Fibroblast of lung (primary cell): ENCODE results near the gene EPG5. TPM values are rescaled to one million over a fixed set of nuclear protein-coding genes. Genes with fewer than 3 reads are reported as not detected.

Experiments
- DNase-seq, 2 donors: peaks; one replicate each; pipeline versions ENCODE4 v3.0.0 to v3.0.0-alpha.2; 2010; ENCODE audit warnings: low read depth in 2 of 2
- H2AFZ ChIP-seq: 2 replicates; pipeline ENCODE4 v1.5.1; 2012; ENCODE audit warnings: low read length, control low read depth, inconsistent platforms
- H3K27ac ChIP-seq: 2 replicates; pipeline ENCODE4 v1.5.1; 2011; ENCODE audit warnings: low read length, control low read depth; ENCODE audit not compliant: insufficient read depth
- H3K27me3 ChIP-seq: 2 replicates; pipeline ENCODE4 v1.5.1; 2011; ENCODE audit warnings: mild to moderate bottlenecking, low read length; ENCODE audit not compliant: control insufficient read depth, insufficient read depth
- H3K36me3 ChIP-seq: 2 replicates; pipeline ENCODE4 v1.5.1; 2011; ENCODE audit warnings: low read length; ENCODE audit not compliant: control insufficient read depth, insufficient read depth
- H3K4me1 ChIP-seq: 2 replicates; pipeline ENCODE4 v1.5.1; 2011; ENCODE audit warnings: low read length; ENCODE audit not compliant: control insufficient read depth, insufficient read depth; ENCODE audit errors: extremely low read depth
- H3K4me2 ChIP-seq: 2 replicates; pipeline ENCODE4 v1.5.1; 2011; ENCODE audit warnings: low read length, control low read depth; ENCODE audit not compliant: insufficient read depth; ENCODE audit errors: extremely low read depth
- H3K4me3 ChIP-seq, 4 experiments: fragments of 200-600 bp in 1 of 4; sonication (generic) in 1 of 4; replicated peaks in 1 of 4; 2 replicates each; pipeline ENCODE4 v1.5.1; 2011 to 2016; ENCODE audit warnings: low read length in 4 of 4, low read depth in 3 of 4, mild to moderate bottlenecking in 3 of 4, control low read depth in 2 of 4, inconsistent platforms in 1 of 4, mixed read lengths in 1 of 4; ENCODE audit not compliant: insufficient read depth in 1 of 4; ENCODE audit errors: control extremely low read depth in 1 of 4
- H3K79me2 ChIP-seq: 2 replicates; pipeline ENCODE4 v1.5.1; 2012; ENCODE audit warnings: mild to moderate bottlenecking, low read length, inconsistent platforms; ENCODE audit not compliant: control insufficient read depth, insufficient read depth
- H3K9ac ChIP-seq: 2 replicates; pipeline ENCODE4 v1.5.1; 2011; ENCODE audit warnings: mild to moderate bottlenecking, low read length, control low read depth; ENCODE audit not compliant: insufficient read depth
- H3K9me3 ChIP-seq: 2 replicates; pipeline ENCODE4 v1.5.1; 2012; ENCODE audit warnings: low read depth, low read length; ENCODE audit not compliant: control insufficient read depth, insufficient read depth
- H4K20me1 ChIP-seq: 2 replicates; pipeline ENCODE4 v1.5.1; 2011; ENCODE audit warnings: low read length; ENCODE audit not compliant: control insufficient read depth, insufficient read depth; ENCODE audit errors: extremely low read depth
- CTCF ChIP-seq, 2 donors: IDR thresholded peaks in 1 of 2; conservative IDR thresholded peaks in 1 of 2; 1 replicate in 1 of 2; 2 replicates in 1 of 2; pipeline ENCODE4 v1.5.1; 2011 to 2012; ENCODE audit warnings: low read length in 2 of 2, control low read depth in 1 of 2, inconsistent platforms in 1 of 2, low read depth in 1 of 2, mild to moderate bottlenecking in 1 of 2
- EZH2 ChIP-seq: IDR thresholded peaks from 2 replicates; pipeline ENCODE4 v1.5.1; 2012; ENCODE audit warnings: low read length, control low read depth, mild to moderate bottlenecking; ENCODE audit errors: missing control alignments
- polyA minus RNA-seq: library from RNA; depleted of rRNA, polyadenylated mRNA; stranded (reverse); fragments of >200 nt; gene quantifications from 2 replicates; pipeline ENCODE4 v1.2.3, GENCODE V29; 2011; ENCODE audit warnings: low replicate concordance
- polyA plus RNA-seq, 2 donors: library from polyadenylated mRNA; depleted of rRNA in 1 of 2; stranded (reverse) in 1 of 2; unstranded in 1 of 2; fragments of >200 nt; gene quantifications; 2 replicates each; pipeline ENCODE4 v1.2.1, GENCODE V29; 2011 to 2012; ENCODE audit warnings: missing spikeins in 1 of 2
- total RNA-seq: library from RNA; depleted of rRNA; stranded (reverse); fragments of >200 nt; gene quantifications from 2 replicates; pipeline ENCODE4 v1.2.1, GENCODE V29; 2014

The EPG5 gene
- total RNA-seq (34.2 and 87.4 TPM in 2 replicates), polyA plus RNA-seq (60.0 and 65.0 TPM in 2 replicates), polyA minus RNA-seq (77.0 and 138 TPM in 2 replicates)
- 28.2 and 31.3 TPM in 2 replicates for polyA plus RNA-seq (2012)

GRCh38 chr18:45967007-45967706 is at the start of gene EPG5:
EPG5 (minus strand) TSS chr18:45967329; CDS start chr18:45967239, 90 bp downstream.
- TF ChIP-seq CTCF (conservative IDR thresholded peaks at IDR 0.05 in 1 of 2, IDR thresholded peaks at IDR 0.05 in 1 of 2; ENCODE audit: low read depth in 1 of 2, low read length in 2 of 2) (no peak), EZH2 (no peak)
- Histone ChIP-seq H3K27me3 (no peaks in the 10 kb centered on the region), H3K4me1 (peaks cover 4% of the 10 kb centered on the region)

GRCh38 chr18:46013484-46014189 is 46.5 kb upstream of the EPG5 start:
- DNase-seq = no peak
- TF ChIP-seq EZH2 (no peak), CTCF (conservative IDR thresholded peaks at IDR 0.05 in 1 of 2, IDR thresholded peaks at IDR 0.05 in 1 of 2; ENCODE audit: low read depth in 1 of 2, low read length in 2 of 2) (no peak)
- H3K79me2 ChIP-seq = no peaks in the 10 kb centered on the region
- no peak overlapping the region for H3K27ac ChIP-seq
- H3K27me3 ChIP-seq = no peaks in the 10 kb centered on the region
- no peak overlapping the region for H3K9ac ChIP-seq
- H3K4me3 ChIP-seq = no peak overlapping the region
- no peak overlapping the region for H2AFZ ChIP-seq
- peaks cover 2% of the 10 kb centered on the region for H3K36me3 ChIP-seq
- no peaks in the 10 kb centered on the region for H3K4me1 ChIP-seq
- H3K4me2 ChIP-seq = no peak overlapping the region
- H3K9me3 ChIP-seq = no peaks in the 10 kb centered on the region
- H4K20me1 ChIP-seq = no peaks in the 10 kb centered on the region

More at GRCh38 chr18:45967007-45967706, at the start of gene EPG5:
- Histone ChIP-seq H3K9ac (peak within 1 kb of the TSS; percentile 81), H3K4me3 (peak within 1 kb of the TSS; percentile 85 to 99 (median 98)), H2AFZ (peak within 1 kb of the TSS; percentile 81), H3K27ac (peak within 1 kb of the TSS; percentile 89), H3K79me2 (peaks cover 37% of the 10 kb centered on the region), H4K20me1 (no peaks in the 10 kb centered on the region), H3K9me3 (no peaks in the 10 kb centered on the region), H3K36me3 (peaks cover 4% of the 10 kb centered on the region), H3K4me2 (peak within 1 kb of the TSS; percentile 77)
- peak; percentile 95 to 97 for DNase-seq

GRCh38 chr18:46010676-46011075 is 43.5 kb upstream of the EPG5 start:
- TF ChIP-seq CTCF (conservative IDR thresholded peaks at IDR 0.05 in 1 of 2, IDR thresholded peaks at IDR 0.05 in 1 of 2; ENCODE audit: low read depth in 1 of 2, low read length in 2 of 2) = no peak
- Histone ChIP-seq H3K27ac (no peak overlapping the region), H3K4me2 (no peak overlapping the region), H3K4me1 (no peaks in the 10 kb centered on the region), H3K9me3 (no peaks in the 10 kb centered on the region), H4K20me1 (no peaks in the 10 kb centered on the region), H3K36me3 (peaks cover 2% of the 10 kb centered on the region), H3K27me3 (no peaks in the 10 kb centered on the region), H3K4me3 (no peak overlapping the region), H3K79me2 (no peaks in the 10 kb centered on the region), H3K9ac (no peak overlapping the region), H2AFZ (no peak overlapping the region)
- DNase-seq = peak in 1 of 2 donors; percentile 8
